Mesothelial cell of epicardium (in vitro differentiated cells): Measurements from ENCODE around the gene IFNLR1. TPM values are rescaled to one million over a fixed set of nuclear protein-coding genes. Genes with fewer than 3 reads are reported as not detected.

Source experiments
- DNase-seq, 2 experiments: peaks; one replicate each; pipeline ENCODE4 v3.0.0; 2021; ENCODE audit warnings: low spot score in 2 of 2; ENCODE audit not compliant: unreplicated experiment in 2 of 2
- H3K27ac Mint-ChIP-seq: 2 replicates; pipeline ENCODE4 v1.8.0; 2021; ENCODE audit warnings: mixed read lengths
- H3K27me3 Mint-ChIP-seq: 2 replicates; pipeline ENCODE4 v1.8.0; 2021; ENCODE audit warnings: low read depth, mixed read lengths
- H3K36me3 Mint-ChIP-seq: 2 replicates; pipeline ENCODE4 v1.8.0; 2021; ENCODE audit warnings: mixed read lengths
- H3K4me1 Mint-ChIP-seq: 2 replicates; pipeline ENCODE4 v1.8.0; 2021; ENCODE audit warnings: mixed read lengths
- H3K4me3 Mint-ChIP-seq: 2 replicates; pipeline ENCODE4 v1.8.0; 2021; ENCODE audit warnings: mild to moderate bottlenecking, moderate library complexity, mixed read lengths
- H3K9me3 Mint-ChIP-seq: 2 replicates; pipeline ENCODE4 v1.8.0; 2021; ENCODE audit warnings: mixed read lengths
- total RNA-seq: library from RNA; stranded (reverse); gene quantifications from 3 replicates; pipeline ENCODE4 v1.2.1, GENCODE V29; 2021
- TF ChIP-seq, protein P1 (sequence below): fragments of 200-600 bp; sonication (generic); IDR thresholded peaks from one replicate; pipeline ENCODE4 v1.5.0; 2021; ENCODE audit warnings: antibody characterized with exemption; ENCODE audit not compliant: unreplicated experiment

IFNLR1 gene
- total RNA-seq, 1 donor from 2014 or later, result 12.1 TPM

DNA sequence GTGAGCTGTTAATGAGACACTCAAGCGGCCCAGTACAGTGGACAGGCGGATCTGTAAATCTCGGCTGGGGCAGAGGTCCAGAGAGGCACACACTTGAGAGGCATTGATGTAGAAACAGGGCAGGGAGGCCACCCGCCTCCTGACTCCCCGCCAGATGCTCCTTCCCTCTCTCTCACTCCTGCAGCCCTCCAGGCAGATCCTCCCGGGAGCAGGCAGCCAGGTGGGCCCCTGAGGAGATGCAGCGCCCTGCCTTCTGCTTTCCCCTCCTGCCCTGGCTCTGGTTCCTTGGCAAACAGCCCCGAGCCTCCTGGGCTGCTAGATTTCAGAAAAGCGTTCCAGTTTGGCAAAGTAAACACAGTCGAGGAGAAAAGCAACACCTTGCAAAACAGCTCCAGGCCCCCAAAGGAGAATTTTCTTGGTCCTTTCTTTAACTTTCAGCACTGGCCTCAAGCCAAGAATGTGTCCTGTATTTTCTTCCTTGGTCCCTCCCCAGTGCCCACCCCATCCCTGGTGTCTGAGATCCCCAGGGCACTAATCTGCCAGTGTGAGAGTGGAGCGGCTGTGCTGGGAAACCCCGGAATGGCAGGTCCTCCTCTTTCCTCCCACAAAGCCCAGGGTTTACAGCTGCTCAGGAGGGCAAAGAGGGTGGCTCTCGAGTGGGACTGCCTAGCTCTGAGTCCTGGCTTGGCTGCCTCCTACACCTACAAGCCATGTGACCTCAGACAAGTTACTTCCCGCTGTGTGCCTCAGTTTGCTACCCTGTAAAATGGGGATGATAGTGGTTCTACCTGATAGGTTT, 29.4 kb upstream of the IFNLR1 start:
- H3K36me3 Mint-ChIP-seq, result no peaks in the 10 kb centered on the region
- peak in 1 of 2 experiments; percentile 58 for DNase-seq
- peaks cover 14% of the 10 kb centered on the region for H3K27me3 Mint-ChIP-seq
- H3K27ac Mint-ChIP-seq, result peak overlapping the region; percentile 78
- TF ChIP-seq, protein P1, sequence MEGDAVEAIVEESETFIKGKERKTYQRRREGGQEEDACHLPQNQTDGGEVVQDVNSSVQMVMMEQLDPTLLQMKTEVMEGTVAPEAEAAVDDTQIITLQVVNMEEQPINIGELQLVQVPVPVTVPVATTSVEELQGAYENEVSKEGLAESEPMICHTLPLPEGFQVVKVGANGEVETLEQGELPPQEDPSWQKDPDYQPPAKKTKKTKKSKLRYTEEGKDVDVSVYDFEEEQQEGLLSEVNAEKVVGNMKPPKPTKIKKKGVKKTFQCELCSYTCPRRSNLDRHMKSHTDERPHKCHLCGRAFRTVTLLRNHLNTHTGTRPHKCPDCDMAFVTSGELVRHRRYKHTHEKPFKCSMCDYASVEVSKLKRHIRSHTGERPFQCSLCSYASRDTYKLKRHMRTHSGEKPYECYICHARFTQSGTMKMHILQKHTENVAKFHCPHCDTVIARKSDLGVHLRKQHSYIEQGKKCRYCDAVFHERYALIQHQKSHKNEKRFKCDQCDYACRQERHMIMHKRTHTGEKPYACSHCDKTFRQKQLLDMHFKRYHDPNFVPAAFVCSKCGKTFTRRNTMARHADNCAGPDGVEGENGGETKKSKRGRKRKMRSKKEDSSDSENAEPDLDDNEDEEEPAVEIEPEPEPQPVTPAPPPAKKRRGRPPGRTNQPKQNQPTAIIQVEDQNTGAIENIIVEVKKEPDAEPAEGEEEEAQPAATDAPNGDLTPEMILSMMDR, result no peak
- no peak overlapping the region for H3K4me3 Mint-ChIP-seq
- H3K9me3 Mint-ChIP-seq, result no peaks in the 10 kb centered on the region
- H3K4me1 Mint-ChIP-seq, result peaks cover 21% of the 10 kb centered on the region

DNA sequence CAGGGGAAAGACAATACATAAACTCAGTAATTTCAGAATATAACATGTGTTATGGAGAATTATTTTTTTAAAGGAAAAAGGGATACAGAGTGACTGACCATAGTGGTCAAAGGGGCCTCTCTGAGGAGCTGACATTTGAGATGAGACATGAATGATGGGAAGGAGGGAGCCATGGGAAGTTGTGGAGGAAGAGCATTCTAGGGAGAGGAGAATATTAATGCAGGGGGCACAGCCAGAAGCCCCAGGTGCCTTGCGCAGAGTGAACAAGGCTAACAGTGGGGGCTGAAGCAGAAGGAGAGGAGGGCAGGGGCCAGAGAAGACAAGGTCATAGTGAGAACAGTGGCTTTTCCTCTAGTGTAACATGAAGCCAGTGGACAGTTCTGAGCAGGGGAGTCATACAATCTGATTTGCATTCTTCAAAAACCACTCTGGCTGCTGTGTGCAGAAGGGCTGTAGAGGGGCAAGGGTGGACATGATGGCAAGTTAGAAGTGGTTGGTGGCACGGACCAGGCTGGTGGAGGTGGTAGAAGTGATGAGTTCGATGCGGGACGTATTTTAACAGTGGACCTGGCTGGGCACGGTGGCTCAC, 28.2 kb upstream of the IFNLR1 start:
- H3K27ac Mint-ChIP-seq, result no peak overlapping the region
- DNase-seq, result no peak
- H3K36me3 Mint-ChIP-seq, result no peaks in the 10 kb centered on the region
- TF ChIP-seq, protein P1, result no peak
- H3K4me1 Mint-ChIP-seq, result peaks cover 21% of the 10 kb centered on the region
- H3K4me3 Mint-ChIP-seq, result no peak overlapping the region
- no peaks in the 10 kb centered on the region for H3K9me3 Mint-ChIP-seq
- peaks cover 12% of the 10 kb centered on the region for H3K27me3 Mint-ChIP-seq

DNA sequence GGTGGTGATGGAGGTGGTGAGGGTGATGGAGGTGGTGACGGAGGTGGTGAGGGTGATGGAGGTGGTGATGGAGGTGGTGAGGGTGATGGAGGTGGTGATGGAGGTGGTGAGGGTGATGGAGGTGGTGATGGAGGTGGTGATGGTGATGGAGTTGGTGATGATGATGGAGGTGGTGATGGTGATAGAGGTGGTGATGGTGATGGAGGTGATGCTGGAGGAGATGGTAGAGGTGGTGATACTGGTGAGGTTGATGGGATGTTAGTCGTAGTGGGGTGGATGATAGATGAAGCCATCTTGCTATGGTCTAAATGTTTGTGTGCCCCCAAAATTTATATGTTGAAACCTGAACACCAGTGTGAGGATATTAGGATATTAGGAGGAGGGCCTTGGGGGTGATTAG, 25.3 kb upstream of the IFNLR1 start:
- peaks cover 12% of the 10 kb centered on the region for H3K27me3 Mint-ChIP-seq
- TF ChIP-seq, protein P1, result no peak
- peaks cover 17% of the 10 kb centered on the region for H3K4me1 Mint-ChIP-seq
- H3K36me3 Mint-ChIP-seq, result no peaks in the 10 kb centered on the region
- H3K27ac Mint-ChIP-seq, result no peak overlapping the region
- H3K4me3 Mint-ChIP-seq, result no peak overlapping the region
- no peaks in the 10 kb centered on the region for H3K9me3 Mint-ChIP-seq
- DNase-seq, result no peak

DNA sequence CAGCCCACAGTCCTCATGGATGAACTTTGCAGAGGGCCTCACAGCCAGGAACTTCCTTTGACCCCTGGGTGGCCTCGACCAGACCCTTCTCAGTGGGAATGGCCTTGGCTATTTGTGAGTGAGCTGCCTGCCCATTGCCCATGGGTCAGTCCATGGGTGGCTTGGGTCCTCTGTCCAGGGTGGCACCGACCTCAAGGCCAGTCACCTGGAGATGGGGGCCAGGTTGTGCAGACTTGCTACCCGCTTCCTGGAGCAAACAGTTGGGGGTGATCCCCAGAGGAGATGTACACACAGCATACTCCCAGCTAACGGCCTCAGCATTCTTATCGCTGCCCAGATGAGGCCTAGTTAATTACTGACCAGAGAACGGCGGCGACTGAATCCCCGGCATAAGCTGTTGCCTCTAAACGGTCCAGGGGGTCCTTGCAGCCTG, 23.1 kb upstream of the IFNLR1 start:
- Mint-ChIP-seq H3K4me3 (no peak overlapping the region), H3K9me3 (no peaks in the 10 kb centered on the region), H3K27me3 (peaks cover 9% of the 10 kb centered on the region), H3K36me3 (no peaks in the 10 kb centered on the region), H3K27ac (no peak overlapping the region), H3K4me1 (peaks cover 1% of the 10 kb centered on the region)
- TF ChIP-seq, protein P1, result no peak
- DNase-seq, result no peak

DNA sequence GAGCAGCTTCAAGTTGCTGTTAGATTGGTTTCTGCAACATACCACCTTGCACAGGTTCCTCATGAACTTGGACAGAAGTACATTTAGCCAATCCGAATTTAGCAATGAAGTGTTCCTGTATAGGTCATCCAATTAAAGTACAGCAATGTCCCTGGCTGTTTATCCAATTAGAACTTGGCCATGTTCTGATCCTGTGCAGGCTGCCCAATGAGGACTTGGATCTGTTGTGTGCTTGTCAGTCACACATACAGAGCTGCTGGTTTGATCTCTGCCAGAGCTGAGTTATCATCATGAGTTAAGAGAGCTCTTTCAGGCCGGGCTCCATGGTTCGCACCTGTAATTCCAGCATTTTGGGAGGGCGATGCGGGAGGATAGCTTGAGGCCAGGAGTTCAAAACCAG, 22.0 kb upstream of the IFNLR1 start:
- TF ChIP-seq, protein P1, result no peak
- Mint-ChIP-seq H3K27me3 (peaks cover 4% of the 10 kb centered on the region), H3K36me3 (no peaks in the 10 kb centered on the region), H3K4me1 (no peaks in the 10 kb centered on the region), H3K9me3 (no peaks in the 10 kb centered on the region), H3K4me3 (no peak overlapping the region), H3K27ac (no peak overlapping the region)
- no peak for DNase-seq
